HG03571 (cell line): ENCODE data around the gene PTPRT.
A peak's percentile ranks its signal among the peaks of the same experiment; 100 is the strongest.

Experiments
- ATAC-seq: cut with Tn5 transposase; IDR thresholded peaks from one replicate; pipeline ENCODE4 v1.9.1; 2021; ENCODE audit not compliant: unreplicated experiment

The PTPRT gene

DNA sequence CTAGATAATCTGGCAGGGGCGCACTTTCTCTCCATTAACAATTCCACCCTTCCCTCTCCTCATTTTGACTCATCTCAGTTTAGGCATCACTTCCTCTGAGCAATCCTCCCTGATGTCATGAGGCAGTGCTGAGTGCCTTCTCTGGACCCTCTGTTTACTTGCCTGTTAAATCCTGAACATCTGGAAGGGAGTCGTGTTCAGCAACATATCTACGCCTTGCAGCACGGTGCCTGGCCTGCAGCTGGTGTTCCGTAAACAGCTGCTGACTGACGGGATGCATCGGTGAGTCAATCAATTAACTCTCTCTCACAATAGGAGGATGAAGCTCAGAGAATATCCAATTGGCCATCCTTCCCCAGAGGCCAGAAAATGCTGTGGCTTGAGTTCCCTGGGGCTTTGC, 613.5 kb downstream of the PTPRT start:
- ATAC-seq, result no peak

- ATAC-seq, result no peak
Measured at GRCh38 chr20:42572320-42573016, 617.2 kb downstream of the PTPRT start.

GRCh38 chr20:42567409-42567808, 622.3 kb downstream of the PTPRT start:
- ATAC-seq, result no peak

DNA sequence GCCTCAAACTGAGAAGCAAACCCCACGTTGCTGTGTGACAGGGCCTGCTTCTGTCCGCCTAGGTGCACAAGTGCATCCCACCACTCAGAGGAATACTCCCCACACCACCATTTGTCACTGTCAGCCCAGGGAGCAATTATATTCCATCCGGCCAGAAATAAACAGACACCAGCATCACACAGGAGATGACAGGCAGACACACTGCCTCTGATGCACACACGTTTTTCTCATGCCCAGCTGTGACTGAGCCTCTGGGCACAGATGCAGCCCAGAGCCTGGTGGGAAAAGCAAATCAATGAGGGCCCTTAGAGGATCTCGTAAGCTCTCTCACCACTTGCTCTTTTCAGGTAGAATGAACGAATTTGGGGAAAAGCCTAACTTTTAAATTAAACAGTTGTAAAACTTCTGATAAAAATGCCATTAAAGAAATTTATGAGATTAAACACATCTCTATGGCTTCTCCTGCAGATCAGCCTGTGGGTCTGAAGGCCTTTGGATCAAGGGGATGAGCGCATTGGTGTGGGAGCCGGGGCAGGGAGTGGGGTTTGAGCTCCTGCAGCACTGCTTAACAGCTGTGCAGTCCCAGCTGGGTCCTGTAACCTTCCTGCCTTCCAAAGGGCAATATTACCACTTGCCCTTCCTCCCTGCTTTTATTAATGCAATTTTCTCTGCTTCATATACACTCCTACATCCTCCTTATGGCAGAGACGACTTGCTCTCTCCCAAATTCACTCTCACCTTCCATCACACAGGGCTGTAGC, 624.3 kb downstream of the PTPRT start:
- no peak for ATAC-seq

DNA sequence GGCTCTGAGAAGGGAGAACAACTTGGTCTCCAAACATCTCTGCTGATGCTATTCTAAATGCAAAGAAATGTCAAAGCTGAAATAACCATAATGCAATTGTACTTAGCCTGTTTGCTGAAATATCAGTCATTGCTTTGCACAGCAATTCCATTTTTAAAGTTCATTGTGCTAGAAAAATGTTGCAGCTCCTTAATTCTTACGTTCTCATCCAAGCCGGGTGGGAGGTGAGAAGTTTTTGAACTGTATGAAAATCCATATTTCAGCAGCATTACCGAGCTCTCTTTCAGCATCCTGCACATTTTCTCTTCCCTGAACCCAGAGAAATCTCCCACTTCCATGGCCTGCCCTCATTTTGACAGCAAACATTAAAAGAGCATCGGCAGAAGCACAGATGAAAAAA, 630.0 kb downstream of the PTPRT start:
- ATAC-seq, result no peak

- ATAC-seq, result no peak
Measured at GRCh38 chr20:42556575-42556974, 633.1 kb downstream of the PTPRT start.

DNA sequence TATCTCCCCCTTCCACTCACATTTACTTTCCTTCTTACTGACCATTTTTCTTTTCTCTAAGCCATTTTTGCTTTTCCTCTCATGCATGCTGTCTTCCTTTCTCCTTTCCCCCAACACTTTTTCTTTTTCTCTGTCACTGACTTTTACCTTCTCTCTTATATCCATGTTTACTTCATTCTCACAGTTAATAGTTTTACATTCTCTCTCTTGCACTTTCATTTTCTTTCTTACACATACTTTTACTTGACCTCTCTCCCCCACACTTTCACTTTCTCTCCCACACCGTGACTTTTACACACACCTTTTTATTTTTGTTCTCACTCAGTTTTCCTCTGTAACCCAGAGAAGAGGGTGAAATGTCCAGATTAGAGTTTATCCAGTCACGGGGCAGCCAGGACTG, 636.3 kb downstream of the PTPRT start:
- peak; percentile 61 for ATAC-seq

DNA sequence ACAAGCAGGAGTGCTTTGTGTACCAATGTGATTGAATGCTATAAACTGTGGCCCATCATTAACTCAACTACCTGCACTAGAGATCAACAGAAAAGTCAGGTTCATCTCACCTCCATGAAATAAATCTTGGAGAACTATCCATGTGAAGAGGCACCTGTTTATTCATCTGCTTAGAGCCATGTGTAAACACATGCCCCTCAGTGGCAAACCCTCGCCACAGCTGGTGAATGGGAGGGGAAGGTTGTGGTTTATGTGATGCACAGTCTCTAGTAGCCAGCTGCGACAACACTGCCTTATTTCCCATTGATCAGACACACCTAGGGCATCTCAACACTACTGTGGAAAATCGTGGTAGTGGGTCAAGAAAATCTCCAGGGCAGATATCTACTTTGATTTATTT, 640.2 kb downstream of the PTPRT start:
- ATAC-seq, result no peak

GRCh38 chr20:42544926-42545325, 644.8 kb downstream of the PTPRT start:
- ATAC-seq, result no peak

DNA sequence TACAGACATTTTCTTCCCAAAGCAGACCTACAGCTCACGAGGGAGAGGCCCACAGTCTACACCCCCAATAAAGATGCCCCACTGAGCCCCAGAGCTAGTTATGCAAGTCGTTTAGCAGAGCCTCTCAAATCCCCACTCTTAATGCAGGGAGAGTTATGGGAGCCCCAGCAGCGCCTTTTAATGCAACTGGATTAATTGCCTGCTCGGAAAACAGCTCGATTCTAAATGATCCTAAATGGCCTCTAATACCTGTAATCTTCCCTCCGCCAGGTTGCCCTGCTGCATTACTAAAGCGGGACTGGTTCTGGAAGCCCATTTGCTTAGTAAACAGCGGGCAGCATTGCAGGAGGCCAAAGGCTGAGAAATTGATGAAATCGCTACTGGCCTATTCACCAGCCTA, 656.9 kb downstream of the PTPRT start:
- no peak for ATAC-seq

DNA sequence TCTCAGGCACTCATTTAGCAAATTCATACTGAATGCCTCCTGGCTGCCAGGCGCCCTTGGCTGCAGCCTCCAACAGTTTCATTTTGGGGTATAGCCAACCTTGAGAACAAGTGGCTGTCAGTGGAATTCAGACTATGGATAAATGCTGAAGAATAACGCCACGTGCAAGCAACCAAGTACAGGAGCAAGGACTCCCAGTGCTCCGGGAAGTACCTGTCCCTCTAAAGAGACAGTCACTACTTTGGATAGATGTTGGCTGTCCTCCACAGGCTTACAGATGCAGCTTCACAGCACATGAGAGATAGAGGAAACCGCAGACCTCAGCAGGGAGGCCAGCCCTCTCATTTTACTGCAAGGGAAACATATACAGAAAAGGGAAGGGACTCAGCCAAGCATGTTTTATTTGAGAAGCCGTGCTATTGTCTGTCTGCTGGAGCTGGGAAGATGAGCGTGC, 658.2 kb downstream of the PTPRT start:
- peak; percentile 55 for ATAC-seq

DNA sequence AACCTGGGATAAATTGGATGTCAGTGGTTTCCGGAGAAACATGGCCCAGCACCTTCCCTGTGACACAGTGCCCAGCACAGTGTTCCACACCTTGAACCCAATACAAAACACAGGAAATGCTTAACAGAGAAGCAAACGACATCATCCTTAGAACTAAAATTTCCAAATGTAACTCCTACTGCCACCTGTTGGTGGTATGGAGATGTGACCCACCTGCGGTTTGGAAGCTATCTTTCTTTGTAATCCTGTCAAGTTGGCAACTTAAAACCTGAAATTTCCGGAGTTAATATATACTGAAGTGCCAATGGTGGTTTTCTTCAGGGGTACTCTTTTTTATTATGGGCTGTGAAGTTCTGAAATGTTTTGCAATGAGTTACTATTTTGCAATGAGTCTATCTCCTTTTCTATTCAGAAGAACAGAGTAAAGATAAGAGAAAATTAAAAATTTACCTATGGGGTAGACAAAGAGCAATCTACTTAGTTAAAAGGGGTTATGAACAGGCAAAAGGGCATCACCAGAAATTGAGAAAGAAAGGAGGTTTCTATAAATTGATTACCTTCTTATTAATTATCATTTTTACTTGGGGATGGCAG, 658.8 kb downstream of the PTPRT start:
- ATAC-seq, result no peak

GRCh38 chr20:42530191-42530590, 659.5 kb downstream of the PTPRT start:
- no peak for ATAC-seq

DNA sequence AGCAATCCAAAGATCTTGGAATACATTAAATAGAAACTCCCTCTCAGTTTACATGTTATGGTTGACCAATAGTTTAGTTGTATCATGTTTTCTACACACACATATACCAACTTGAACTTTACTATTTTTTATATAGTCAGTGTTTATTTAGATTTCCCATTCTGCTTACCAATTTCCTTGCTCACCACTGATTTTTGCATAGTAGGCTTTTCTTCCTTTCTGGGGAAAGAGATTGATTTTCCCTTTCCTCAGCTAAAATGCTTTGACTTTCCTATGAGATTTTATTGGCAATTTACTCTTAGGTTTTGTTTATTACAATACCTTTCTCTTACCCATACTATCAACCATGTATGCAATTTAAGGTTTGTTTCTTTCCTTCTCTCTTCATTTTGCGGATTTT, 665.6 kb downstream of the PTPRT start:
- no peak for ATAC-seq

DNA sequence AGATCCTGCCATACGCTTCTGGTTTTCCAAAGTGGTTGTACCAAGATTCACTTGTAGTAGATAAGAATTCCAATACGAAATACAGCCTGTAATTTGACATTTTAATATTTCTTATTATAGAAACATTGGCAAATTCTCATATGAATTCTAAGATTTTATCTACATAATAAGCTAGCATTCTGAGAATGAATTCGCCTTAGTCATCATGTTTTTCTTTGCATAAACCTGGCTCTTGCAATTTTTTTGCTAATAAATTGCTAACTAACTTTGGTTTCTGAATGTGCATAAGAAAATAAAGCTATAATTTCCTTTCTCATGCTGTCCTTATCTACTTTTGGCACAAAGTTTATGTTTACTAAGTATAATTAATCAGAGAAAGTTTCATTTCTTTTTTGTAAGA, 673.0 kb downstream of the PTPRT start:
- ATAC-seq, result no peak

GRCh38 chr20:42510686-42511085, 679.0 kb downstream of the PTPRT start:
- no peak for ATAC-seq

- no peak for ATAC-seq
Measured at GRCh38 chr20:42507874-42508273, 681.8 kb downstream of the PTPRT start.

- ATAC-seq, result no peak
Measured at GRCh38 chr20:42506397-42506796, 683.3 kb downstream of the PTPRT start.

- no peak for ATAC-seq
Measured at GRCh38 chr20:42502591-42502990, 687.1 kb downstream of the PTPRT start.

DNA sequence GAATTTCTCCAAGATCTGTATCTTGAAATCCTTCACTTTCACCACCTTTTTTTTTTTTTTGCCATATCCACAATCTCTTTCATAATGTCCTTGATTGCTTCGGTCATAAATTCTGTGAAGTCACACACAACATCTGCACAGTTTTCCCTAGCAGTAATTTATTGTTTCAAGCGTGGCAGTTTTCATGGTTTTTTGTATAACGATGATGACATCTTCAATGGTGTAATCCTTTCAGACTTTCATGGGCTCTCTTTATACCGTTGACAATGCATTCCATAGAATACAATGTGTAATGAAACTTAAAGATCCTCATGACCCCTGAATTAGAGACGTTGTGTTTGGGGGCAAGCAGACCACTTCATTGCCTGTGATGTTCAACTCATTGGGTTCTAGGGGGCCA, 693.1 kb downstream of the PTPRT start:
- no peak for ATAC-seq

- no peak for ATAC-seq
Measured at GRCh38 chr20:42494290-42494689, 695.4 kb downstream of the PTPRT start.

DNA sequence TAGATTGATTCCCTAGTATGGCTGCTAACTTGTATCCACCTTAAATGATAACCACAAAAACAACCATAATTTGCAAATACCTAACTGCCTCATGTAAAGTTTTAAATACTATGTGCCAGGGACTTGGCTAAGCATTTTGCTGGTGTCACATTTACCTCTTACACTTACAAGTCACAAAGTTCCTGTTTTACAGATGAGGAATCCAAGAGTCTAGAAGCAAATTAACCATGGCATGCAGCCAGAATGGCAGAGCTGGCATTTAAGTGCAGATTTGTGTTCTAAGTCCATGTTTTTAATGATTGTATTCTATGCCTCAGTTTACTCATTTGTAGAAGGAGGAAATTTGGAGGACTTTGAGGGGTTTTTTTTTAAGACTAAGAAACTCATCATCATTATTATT, 696.7 kb downstream of the PTPRT start:
- no peak for ATAC-seq
